Caco-2 (cell line): Measurements from ENCODE around the gene CD226. TPM values are rescaled to one million over a fixed set of nuclear protein-coding genes. Genes with fewer than 3 reads are reported as not detected.

Experiments used
- BruUV-seq: library from RNA; stranded (reverse); fragments of 400-500 nt; replicated peaks from 2 replicates; lab custom pipeline; 2021; lab: Mats Ljungman, UMichigan
- CTCF ChIA-PET: fragments of 300-600 bp; sonication (Branson Sonifier 250); formaldehyde crosslinking; loops from one replicate; lab custom pipeline; 2022; ENCODE audit warnings: antibody characterized with exemption; lab: Charles Lee
- POLR2A ChIA-PET: fragments of 300-600 bp; sonication (Branson Sonifier 250); formaldehyde crosslinking; loops from one replicate; lab custom pipeline; 2022; ENCODE audit warnings: antibody characterized with exemption; lab: Charles Lee
- DNase-seq, 2 experiments: peaks; one replicate each; pipeline versions ENCODE4 v3.0.0 to v3.0.0-alpha.2; 2020 to 2022
- H3K27me3 ChIP-seq: replicated peaks from 2 replicates; pipeline ENCODE4 v1.6.0; 2011; ENCODE audit warnings: low read length; ENCODE audit not compliant: control insufficient read depth, insufficient read depth
- H3K36me3 ChIP-seq: 2 replicates; pipeline ENCODE4 v1.5.1; 2011; ENCODE audit warnings: low read length; ENCODE audit not compliant: control insufficient read depth, insufficient read depth
- H3K4me1 ChIP-seq: fragments of 250-450 bp; sonication (Bioruptor Pico); 2 replicates; pipeline ENCODE4 v1.5.1; 2020; ENCODE audit warnings: mild to moderate bottlenecking
- H3K4me3 ChIP-seq: 2 replicates; pipeline ENCODE4 v1.5.1; 2011; ENCODE audit warnings: low read depth, mild to moderate bottlenecking, control low read depth, low read length
- H3K9me3 ChIP-seq: fragments of 250-450 bp; sonication (Bioruptor Pico); 2 replicates; pipeline ENCODE4 v1.5.1; 2020; ENCODE audit warnings: mild to moderate bottlenecking, moderate library complexity
- H3K27ac Mint-ChIP-seq: one replicate; pipeline ENCODE4 v1.8.0; 2022; ENCODE audit warnings: mixed read lengths; ENCODE audit not compliant: unreplicated experiment
- H3K27me3 Mint-ChIP-seq: one replicate; pipeline ENCODE4 v1.8.0; 2022; ENCODE audit warnings: mixed read lengths; ENCODE audit not compliant: insufficient read depth, unreplicated experiment
- H3K36me3 Mint-ChIP-seq: one replicate; pipeline ENCODE4 v1.8.0; 2022; ENCODE audit warnings: mild to moderate bottlenecking, mixed read lengths; ENCODE audit not compliant: insufficient read depth, unreplicated experiment
- H3K4me1 Mint-ChIP-seq: one replicate; pipeline ENCODE4 v1.8.0; 2022; ENCODE audit warnings: low read depth, mixed read lengths; ENCODE audit not compliant: unreplicated experiment
- H3K4me3 Mint-ChIP-seq: one replicate; pipeline ENCODE4 v1.8.0; 2022; ENCODE audit warnings: mild to moderate bottlenecking, moderate library complexity, mixed read lengths; ENCODE audit not compliant: unreplicated experiment
- H3K9me3 Mint-ChIP-seq: one replicate; pipeline ENCODE4 v1.8.0; 2022; ENCODE audit warnings: mixed read lengths; ENCODE audit not compliant: unreplicated experiment
- CTCF ChIP-seq, 2 experiments: fragments of 200-600 bp in 1 of 2; IDR thresholded peaks; 1 replicate in 1 of 2; 2 replicates in 1 of 2; pipeline versions ENCODE4 v1.5.1 to v1.8.0; 2011 to 2022; ENCODE audit warnings: antibody characterized with exemption in 1 of 2, control low read depth in 1 of 2, inconsistent platforms in 1 of 2, low read depth in 1 of 2, low read length in 1 of 2, mild to moderate bottlenecking in 1 of 2, moderate library complexity in 1 of 2; ENCODE audit not compliant: insufficient read depth in 1 of 2, severe bottlenecking in 1 of 2, unreplicated experiment in 1 of 2
- intact Hi-C: fragments of 100-400 bp; cut with micrococcal nuclease; formaldehyde crosslinking; loops from one replicate; pipeline ENCODE4 v1.10.0; 2022; ENCODE audit not compliant: unreplicated experiment
- total RNA-seq: library from RNA; stranded (reverse); gene quantifications from 2 replicates; pipeline ENCODE4 v1.2.3, GENCODE V29; 2022

CD226 gene
- total RNA-seq, 1 experiment from 2014 or later = 0.02 TPM

DNA sequence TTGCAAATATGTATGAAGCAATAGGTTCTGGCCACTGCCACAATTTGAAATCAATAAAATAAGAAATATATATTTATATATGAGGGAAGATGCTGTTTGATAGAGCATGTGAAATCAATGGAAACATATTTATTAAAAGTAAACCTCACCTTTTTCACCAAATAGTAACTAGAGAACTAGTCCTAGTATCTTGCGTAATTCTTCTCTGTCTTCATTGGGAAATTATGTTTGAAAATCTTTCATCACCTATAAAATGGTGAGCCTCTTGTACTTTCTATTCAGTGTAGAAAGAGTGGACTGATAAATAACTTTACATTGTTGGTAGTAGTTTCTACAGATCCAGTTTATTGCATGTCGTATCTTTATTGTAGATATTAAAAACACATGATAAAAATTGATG is 103.0 kb downstream of the CD226 start:
- Mint-ChIP-seq H3K36me3 (no peaks in the 10 kb centered on the region), H3K4me3 (no peak overlapping the region), H3K4me1 (no peaks in the 10 kb centered on the region), H3K27me3 (peaks cover 3% of the 10 kb centered on the region), H3K9me3 (no peaks in the 10 kb centered on the region), H3K27ac (no peak overlapping the region)
- no TSS peak for BruUV-seq
- intact Hi-C loops = no loop called here
- H3K27me3 ChIP-seq = no peaks in the 10 kb centered on the region
- no peaks in the 10 kb centered on the region for H3K36me3 ChIP-seq
- CTCF ChIA-PET = no interaction called here
- H3K4me3 ChIP-seq = no peak overlapping the region
- TF ChIP-seq CTCF (IDR thresholded peaks at IDR 0.05; ENCODE audit: insufficient read depth in 1 of 2, low read depth in 1 of 2, low read length in 1 of 2, severe bottlenecking in 1 of 2, unreplicated experiment in 1 of 2) = no peak
- DNase-seq = no peak
- POLR2A ChIA-PET = no interaction called here
- no peaks in the 10 kb centered on the region for H3K9me3 ChIP-seq
- H3K4me1 ChIP-seq = no peaks in the 10 kb centered on the region

- H3K4me3 ChIP-seq = no peak overlapping the region
- H3K9me3 ChIP-seq = no peaks in the 10 kb centered on the region
- no peak for DNase-seq
- Mint-ChIP-seq H3K27me3 (peaks cover 3% of the 10 kb centered on the region), H3K9me3 (no peaks in the 10 kb centered on the region), H3K4me3 (no peak overlapping the region), H3K36me3 (no peaks in the 10 kb centered on the region), H3K27ac (no peak overlapping the region), H3K4me1 (no peaks in the 10 kb centered on the region)
- ChIA-PET CTCF (no interaction called here), POLR2A (no interaction called here)
- no peaks in the 10 kb centered on the region for H3K4me1 ChIP-seq
- H3K27me3 ChIP-seq = no peaks in the 10 kb centered on the region
- no TSS peak for BruUV-seq
- TF ChIP-seq CTCF (IDR thresholded peaks at IDR 0.05; ENCODE audit: insufficient read depth in 1 of 2, low read depth in 1 of 2, low read length in 1 of 2, severe bottlenecking in 1 of 2, unreplicated experiment in 1 of 2) = no peak
- intact Hi-C loops = no loop called here
- H3K36me3 ChIP-seq = no peaks in the 10 kb centered on the region
Measured at GRCh38 chr18:69843015-69843414, 104.7 kb downstream of the CD226 start.

DNA sequence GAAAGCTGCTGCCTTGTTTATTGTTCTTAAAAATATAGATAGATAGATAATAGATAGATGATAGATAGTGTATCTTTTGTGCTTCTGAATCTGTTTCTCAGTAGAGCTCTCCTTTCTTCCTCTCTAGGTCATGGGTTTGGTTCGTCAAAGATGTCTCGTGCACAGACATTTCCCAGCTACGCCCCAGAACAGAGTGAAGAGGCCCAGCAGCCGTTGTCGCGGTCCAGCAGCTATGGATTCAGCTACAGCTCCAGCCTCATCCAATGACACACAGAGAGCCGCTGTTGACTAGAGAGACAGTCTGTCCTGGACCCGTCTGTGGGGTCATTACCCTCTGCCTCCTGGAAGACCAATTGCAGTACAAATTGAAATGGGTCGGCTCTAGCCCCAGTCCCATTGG is 106.6 kb downstream of the CD226 start:
- POLR2A ChIA-PET = no interaction called here
- H3K4me3 ChIP-seq = no peak overlapping the region
- no peaks in the 10 kb centered on the region for H3K4me1 Mint-ChIP-seq
- no peaks in the 10 kb centered on the region for H3K4me1 ChIP-seq
- BruUV-seq = no TSS peak
- intact Hi-C loops = no loop called here
- TF ChIP-seq CTCF (IDR thresholded peaks at IDR 0.05; ENCODE audit: insufficient read depth in 1 of 2, low read depth in 1 of 2, low read length in 1 of 2, severe bottlenecking in 1 of 2, unreplicated experiment in 1 of 2) = no peak
- H3K36me3 ChIP-seq = no peaks in the 10 kb centered on the region
- H3K4me3 Mint-ChIP-seq = no peak overlapping the region
- CTCF ChIA-PET = no interaction called here
- H3K27ac Mint-ChIP-seq = no peak overlapping the region
- no peaks in the 10 kb centered on the region for H3K27me3 ChIP-seq
- H3K27me3 Mint-ChIP-seq = peaks cover 3% of the 10 kb centered on the region
- no peaks in the 10 kb centered on the region for H3K36me3 Mint-ChIP-seq
- no peaks in the 10 kb centered on the region for H3K9me3 Mint-ChIP-seq
- no peaks in the 10 kb centered on the region for H3K9me3 ChIP-seq
- no peak for DNase-seq
